ENCODE measurements around the gene FNDC3B. TPM values are rescaled to one million over a fixed set of nuclear protein-coding genes. Genes with fewer than 3 reads are reported as not detected.

The FNDC3B gene
- total RNA-seq, 2 donors from 2014 or later = 80.6 to 107 TPM

- H3K27ac Mint-ChIP-seq = no peak overlapping the region
- H3K4me1 ChIP-seq (ENCODE audit: control insufficient read depth, insufficient read depth, low read length) = peaks cover 2% of the 10 kb centered on the region
- WGBS, 2 experiments (ENCODE audit: insufficient coverage in 1 of 2, insufficient read length in 1 of 2) = 96% methylated on average over 3 of the region's 3 CpGs; no CpG with 5 or more reads in 1 of the 2 experiments
- H3K36me3 Mint-ChIP-seq (ENCODE audit: low read depth) = peaks cover 51% of the 10 kb centered on the region
- H3K27me3 ChIP-seq (ENCODE audit: control insufficient read depth, insufficient read depth, low read length, poor library complexity, severe bottlenecking) = no peaks in the 10 kb centered on the region
- H3K4me3 ChIP-seq (ENCODE audit: low read length) = no peak overlapping the region
- peaks cover 55% of the 10 kb centered on the region for H3K36me3 ChIP-seq (ENCODE audit: control insufficient read depth, insufficient read depth, low read length)
- peaks cover 19% of the 10 kb centered on the region for H3K4me1 Mint-ChIP-seq
- TF ChIP-seq CTCF (conservative IDR thresholded peaks at IDR 0.05) = no peak
- H3K4me3 Mint-ChIP-seq = no peak overlapping the region
- no peaks in the 10 kb centered on the region for H3K9me3 ChIP-seq (ENCODE audit: control insufficient read depth, low read length)
- no peaks in the 10 kb centered on the region for H3K27me3 Mint-ChIP-seq (ENCODE audit: insufficient read depth)
- H3K27ac ChIP-seq (ENCODE audit: low read depth, low read length) = peak overlapping the region; percentile 90
- no peak for DNase-seq
- no peak overlapping the region for H3K9ac ChIP-seq (ENCODE audit: extremely low read depth, low read length, poor library complexity, severe bottlenecking)
- no peaks in the 10 kb centered on the region for H3K9me3 Mint-ChIP-seq
Observed at GRCh38 chr3:172227340-172228035, 188.1 kb downstream of the FNDC3B start.

GRCh38 chr3:172228036-172228415, 188.6 kb downstream of the FNDC3B start:
- Mint-ChIP-seq H3K27ac (no peak overlapping the region), H3K36me3 (ENCODE audit: low read depth) (peaks cover 54% of the 10 kb centered on the region), H3K4me3 (no peak overlapping the region), H3K4me1 (peaks cover 17% of the 10 kb centered on the region), H3K27me3 (ENCODE audit: insufficient read depth) (no peaks in the 10 kb centered on the region), H3K9me3 (no peaks in the 10 kb centered on the region)
- no peak overlapping the region for H3K4me3 ChIP-seq (ENCODE audit: low read length)
- no peak for TF ChIP-seq CTCF (conservative IDR thresholded peaks at IDR 0.05)
- WGBS, 2 experiments (ENCODE audit: insufficient coverage in 1 of 2, insufficient read length in 1 of 2) = 63 to 93% methylated on average over 1 to 2 of the region's 2 CpGs
- no peaks in the 10 kb centered on the region for H3K27me3 ChIP-seq (ENCODE audit: control insufficient read depth, insufficient read depth, low read length, poor library complexity, severe bottlenecking)
- H3K27ac ChIP-seq (ENCODE audit: low read depth, low read length) = peak overlapping the region; percentile 90
- H3K36me3 ChIP-seq (ENCODE audit: control insufficient read depth, insufficient read depth, low read length) = peaks cover 60% of the 10 kb centered on the region
- peaks cover 2% of the 10 kb centered on the region for H3K4me1 ChIP-seq (ENCODE audit: control insufficient read depth, insufficient read depth, low read length)
- DNase-seq = no peak
- H3K9me3 ChIP-seq (ENCODE audit: control insufficient read depth, low read length) = no peaks in the 10 kb centered on the region
- no peak overlapping the region for H3K9ac ChIP-seq (ENCODE audit: extremely low read depth, low read length, poor library complexity, severe bottlenecking)

DNA sequence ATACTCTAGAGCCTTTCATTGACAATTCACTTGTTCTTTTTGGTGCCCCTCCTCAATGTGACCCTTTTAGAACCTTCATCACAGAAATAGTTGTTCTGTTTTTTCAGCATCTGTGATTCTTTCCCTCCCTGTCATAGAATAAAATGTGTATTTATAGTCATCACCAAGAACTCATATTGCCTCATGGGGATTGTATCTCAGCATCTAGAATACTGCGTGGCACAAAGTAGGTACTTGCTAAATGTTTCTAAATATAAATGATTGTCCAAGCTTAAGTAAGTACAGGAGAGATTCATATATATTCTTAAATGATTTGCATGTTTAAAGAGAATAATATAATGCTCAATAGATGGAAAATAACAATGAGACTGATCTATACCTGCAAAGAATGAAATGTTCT, 190.1 kb downstream of the FNDC3B start:
- Mint-ChIP-seq H3K4me3 (no peak overlapping the region), H3K4me1 (peaks cover 17% of the 10 kb centered on the region), H3K27ac (no peak overlapping the region), H3K27me3 (ENCODE audit: insufficient read depth) (no peaks in the 10 kb centered on the region), H3K36me3 (ENCODE audit: low read depth) (peaks cover 54% of the 10 kb centered on the region), H3K9me3 (no peaks in the 10 kb centered on the region)
- Histone ChIP-seq H3K9me3 (ENCODE audit: control insufficient read depth, low read length) (no peaks in the 10 kb centered on the region), H3K4me1 (ENCODE audit: control insufficient read depth, insufficient read depth, low read length) (peaks cover 6% of the 10 kb centered on the region), H3K27ac (ENCODE audit: low read depth, low read length) (no peak overlapping the region), H3K27me3 (ENCODE audit: control insufficient read depth, insufficient read depth, low read length, poor library complexity, severe bottlenecking) (no peaks in the 10 kb centered on the region), H3K36me3 (ENCODE audit: control insufficient read depth, insufficient read depth, low read length) (peaks cover 68% of the 10 kb centered on the region), H3K4me3 (ENCODE audit: low read length) (no peak overlapping the region), H3K9ac (ENCODE audit: extremely low read depth, low read length, poor library complexity, severe bottlenecking) (no peak overlapping the region)
- WGBS, 2 experiments (ENCODE audit: insufficient coverage in 1 of 2, insufficient read length in 1 of 2) = 89% methylated on average over 1 of the region's 1 CpG; no CpG with 5 or more reads in 1 of the 2 experiments
- TF ChIP-seq CTCF (conservative IDR thresholded peaks at IDR 0.05) = no peak
- no peak for DNase-seq

Data from endodermal cell (in vitro differentiated cells).